Endodermal cell (in vitro differentiated cells): ENCODE data around the gene USP2. TPM values are rescaled to one million over a fixed set of nuclear protein-coding genes. Genes with fewer than 3 reads are reported as not detected.

Experiments used
- DNase-seq: peaks from one replicate; pipeline ENCODE4 v3.0.0-alpha.2; 2017
- H3K27ac ChIP-seq: 2 replicates; pipeline ENCODE4 v1.5.1; 2013; ENCODE audit warnings: mild to moderate bottlenecking, low read depth, low read length, moderate library complexity
- H3K27me3 ChIP-seq: 2 replicates; pipeline ENCODE4 v1.6.1; 2013; ENCODE audit warnings: mild to moderate bottlenecking, low read length, moderate library complexity; ENCODE audit not compliant: insufficient read depth, control insufficient read depth, poor library complexity, severe bottlenecking
- H3K36me3 ChIP-seq: 2 replicates; pipeline ENCODE4 v1.7.0; 2013; ENCODE audit warnings: mild to moderate bottlenecking, low read length, moderate library complexity; ENCODE audit not compliant: control insufficient read depth, insufficient read depth
- H3K4me1 ChIP-seq: one replicate; pipeline ENCODE4 v1.7.0; 2013; ENCODE audit warnings: low read length; ENCODE audit not compliant: control insufficient read depth, insufficient read depth
- H3K4me3 ChIP-seq: 2 replicates; pipeline ENCODE4 v1.5.1; 2013; ENCODE audit warnings: mild to moderate bottlenecking, low read length, moderate library complexity
- H3K9ac ChIP-seq: 2 replicates; pipeline ENCODE4 v1.6.1; 2013; ENCODE audit warnings: mild to moderate bottlenecking, low read length, moderate library complexity; ENCODE audit not compliant: poor library complexity, severe bottlenecking; ENCODE audit errors: extremely low read depth
- H3K9me3 ChIP-seq: 2 replicates; pipeline ENCODE4 v1.6.1; 2013; ENCODE audit warnings: mild to moderate bottlenecking, low read length, moderate library complexity; ENCODE audit not compliant: control insufficient read depth
- H3K27ac Mint-ChIP-seq: 2 replicates; pipeline ENCODE4 v1.8.0; 2020; ENCODE audit warnings: mixed read lengths
- H3K27me3 Mint-ChIP-seq: 2 replicates; pipeline ENCODE4 v1.8.0; 2021; ENCODE audit warnings: mild to moderate bottlenecking, mixed read lengths; ENCODE audit not compliant: insufficient read depth
- H3K36me3 Mint-ChIP-seq: 2 replicates; pipeline ENCODE4 v1.8.0; 2020; ENCODE audit warnings: low read depth, mixed read lengths
- H3K4me1 Mint-ChIP-seq: 2 replicates; pipeline ENCODE4 v1.8.0; 2020; ENCODE audit warnings: mixed read lengths
- H3K4me3 Mint-ChIP-seq: 2 replicates; pipeline ENCODE4 v1.8.0; 2020; ENCODE audit warnings: mild to moderate bottlenecking, moderate library complexity, mixed read lengths
- H3K9me3 Mint-ChIP-seq: 2 replicates; pipeline ENCODE4 v1.8.0; 2020; ENCODE audit warnings: mild to moderate bottlenecking, mixed read lengths
- WGBS, 2 experiments: methylation state at CpG; one replicate each; pipeline versions ENCODE4 v1.1.5 to v1.1.7; 2013; ENCODE audit warnings: missing lambda C conversion rate in 2 of 2, mixed read lengths in 1 of 2; ENCODE audit not compliant: insufficient coverage in 1 of 2, insufficient read length in 1 of 2; 5-methylcytosine and 5-hydroxymethylcytosine counted together
- total RNA-seq, 2 donors: library from RNA; stranded (reverse); fragmentation: NEBNext Ultra II Directional in 1 of 2; extraction: Animal tissue kit (Norgen Biotek cat#: 25700) in 1 of 2; gene quantifications; 2 replicates in 1 of 2; 3 replicates in 1 of 2; pipeline ENCODE4 v1.2.1, GENCODE V29; 2021
- TF ChIP-seq, protein P1 (sequence below): fragments of 200-600 bp; sonication (generic); conservative IDR thresholded peaks from 2 replicates; pipeline ENCODE4 v1.5.0; 2021; ENCODE audit warnings: antibody characterized with exemption, mild to moderate bottlenecking

The USP2 gene
- total RNA-seq, 2 donors from 2014 or later, result 17.8 to 21.1 TPM

DNA sequence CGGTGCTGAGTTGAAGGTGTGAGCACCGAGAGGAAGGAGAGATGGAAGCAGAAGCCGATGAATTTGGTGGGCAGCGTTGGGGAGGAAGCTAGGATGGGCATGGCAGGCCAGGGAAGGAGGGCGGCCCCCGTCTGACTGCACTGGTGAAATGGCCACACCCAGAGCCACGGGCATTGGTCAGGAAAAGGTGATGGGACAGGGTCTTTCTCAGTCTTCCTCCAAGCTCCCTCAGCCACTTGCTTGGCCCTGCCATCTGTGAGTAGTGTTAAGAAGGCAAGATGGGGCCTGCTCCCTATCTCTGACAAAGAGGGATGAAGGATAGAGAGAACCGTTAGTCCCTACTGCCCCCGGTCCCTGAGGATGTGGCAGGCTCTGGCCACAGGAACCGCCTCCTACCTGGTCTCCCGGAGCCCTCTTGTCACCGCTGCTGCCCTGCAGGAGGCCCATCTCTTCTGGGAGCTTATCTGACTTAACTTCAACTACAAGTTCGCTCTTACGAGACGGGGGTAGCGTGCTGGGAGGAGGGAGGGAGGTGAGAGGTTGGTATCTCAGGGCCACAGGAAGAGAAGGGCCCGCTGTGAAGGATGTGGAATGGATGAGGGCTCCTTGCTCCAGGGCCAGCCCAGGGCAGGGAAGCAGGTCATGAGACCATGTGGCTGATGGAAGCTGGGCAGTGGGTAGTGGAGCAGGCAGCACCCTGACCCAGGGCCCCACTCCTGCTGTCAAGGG is 71.4 kb downstream of the USP2 start:
- no peaks in the 10 kb centered on the region for H3K4me1 ChIP-seq
- H3K27ac ChIP-seq, result no peak overlapping the region
- 72 to 94% methylated on average over 10 to 16 of the region's 17 CpGs for WGBS, 2 experiments
- Mint-ChIP-seq H3K27ac (peak overlapping the region; percentile 15), H3K4me3 (no peak overlapping the region), H3K4me1 (peaks cover 9% of the 10 kb centered on the region), H3K36me3 (peaks cover 37% of the 10 kb centered on the region), H3K9me3 (no peaks in the 10 kb centered on the region), H3K27me3 (peaks cover 9% of the 10 kb centered on the region)
- no peak overlapping the region for H3K4me3 ChIP-seq
- DNase-seq, result peak; percentile 81
- no peak overlapping the region for H3K9ac ChIP-seq
- H3K9me3 ChIP-seq, result no peaks in the 10 kb centered on the region
- peaks cover 28% of the 10 kb centered on the region for H3K36me3 ChIP-seq
- TF ChIP-seq, protein P1, sequence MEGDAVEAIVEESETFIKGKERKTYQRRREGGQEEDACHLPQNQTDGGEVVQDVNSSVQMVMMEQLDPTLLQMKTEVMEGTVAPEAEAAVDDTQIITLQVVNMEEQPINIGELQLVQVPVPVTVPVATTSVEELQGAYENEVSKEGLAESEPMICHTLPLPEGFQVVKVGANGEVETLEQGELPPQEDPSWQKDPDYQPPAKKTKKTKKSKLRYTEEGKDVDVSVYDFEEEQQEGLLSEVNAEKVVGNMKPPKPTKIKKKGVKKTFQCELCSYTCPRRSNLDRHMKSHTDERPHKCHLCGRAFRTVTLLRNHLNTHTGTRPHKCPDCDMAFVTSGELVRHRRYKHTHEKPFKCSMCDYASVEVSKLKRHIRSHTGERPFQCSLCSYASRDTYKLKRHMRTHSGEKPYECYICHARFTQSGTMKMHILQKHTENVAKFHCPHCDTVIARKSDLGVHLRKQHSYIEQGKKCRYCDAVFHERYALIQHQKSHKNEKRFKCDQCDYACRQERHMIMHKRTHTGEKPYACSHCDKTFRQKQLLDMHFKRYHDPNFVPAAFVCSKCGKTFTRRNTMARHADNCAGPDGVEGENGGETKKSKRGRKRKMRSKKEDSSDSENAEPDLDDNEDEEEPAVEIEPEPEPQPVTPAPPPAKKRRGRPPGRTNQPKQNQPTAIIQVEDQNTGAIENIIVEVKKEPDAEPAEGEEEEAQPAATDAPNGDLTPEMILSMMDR, result no peak
- peaks cover under 1% of the 10 kb centered on the region for H3K27me3 ChIP-seq

DNA sequence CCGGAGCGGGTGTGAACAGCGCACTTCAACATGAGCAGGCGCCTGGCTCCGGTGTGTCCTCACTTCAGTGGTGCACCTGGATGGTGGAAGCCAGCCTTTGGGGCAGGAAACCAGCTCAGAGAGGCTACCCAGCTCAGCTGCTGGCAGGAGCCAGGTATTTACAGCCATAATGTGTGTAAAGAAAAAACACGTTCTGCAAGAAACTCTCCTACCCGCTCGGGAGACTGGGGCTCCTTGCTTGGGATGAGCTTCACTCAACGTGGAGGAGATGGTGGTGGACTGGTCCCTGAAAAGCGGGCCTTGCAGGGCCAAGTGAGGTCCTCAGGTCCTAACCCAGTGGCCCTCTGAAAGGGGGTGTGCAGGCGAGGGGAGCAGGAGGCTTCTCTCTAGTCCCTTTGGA is 72.1 kb downstream of the USP2 start:
- H3K27ac Mint-ChIP-seq, result peak overlapping the region; percentile 15
- no peak overlapping the region for H3K4me3 Mint-ChIP-seq

DNA sequence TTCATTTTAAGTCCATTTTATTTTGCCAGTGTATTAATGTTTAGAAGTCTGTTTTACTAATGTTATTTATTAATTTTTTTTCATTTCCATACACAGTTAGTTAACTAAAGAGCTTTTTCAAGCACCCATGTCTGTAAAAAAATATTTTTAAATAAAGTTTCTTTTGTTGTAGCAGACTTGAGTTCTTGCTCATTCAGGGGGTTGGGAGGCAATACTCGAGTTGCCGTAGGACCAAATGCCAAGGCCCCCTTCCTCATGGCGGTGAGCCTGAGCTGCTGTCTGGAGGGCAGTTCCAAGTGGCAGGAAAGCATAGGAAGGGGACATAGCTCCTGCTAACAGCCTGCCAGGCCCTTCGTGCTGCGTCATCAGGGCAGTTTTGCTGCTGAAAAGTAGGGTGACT is 73.5 kb downstream of the USP2 start:
- DNase-seq, result no peak
- 85 to 86% methylated on average over 4 to 5 of the region's 5 CpGs for WGBS, 2 experiments
- H3K36me3 Mint-ChIP-seq, result peaks cover 38% of the 10 kb centered on the region
- no peaks in the 10 kb centered on the region for H3K9me3 Mint-ChIP-seq
- no peak overlapping the region for H3K27ac Mint-ChIP-seq
- H3K27ac ChIP-seq, result no peak overlapping the region
- no peaks in the 10 kb centered on the region for H3K27me3 Mint-ChIP-seq
- no peak overlapping the region for H3K9ac ChIP-seq
- no peak overlapping the region for H3K4me3 Mint-ChIP-seq
- H3K36me3 ChIP-seq, result peaks cover 31% of the 10 kb centered on the region
- H3K27me3 ChIP-seq, result no peaks in the 10 kb centered on the region
- no peaks in the 10 kb centered on the region for H3K9me3 ChIP-seq
- TF ChIP-seq, protein P1, result no peak
- H3K4me1 Mint-ChIP-seq, result peaks cover 9% of the 10 kb centered on the region
- no peak overlapping the region for H3K4me3 ChIP-seq
- no peaks in the 10 kb centered on the region for H3K4me1 ChIP-seq

More for the DNA sequence above, 72.1 kb downstream of the USP2 start:
- no peaks in the 10 kb centered on the region for H3K27me3 ChIP-seq
- no peak overlapping the region for H3K9ac ChIP-seq
- H3K4me3 ChIP-seq, result no peak overlapping the region
- no peak overlapping the region for H3K27ac ChIP-seq
- peaks cover 9% of the 10 kb centered on the region for H3K4me1 Mint-ChIP-seq
- TF ChIP-seq, protein P1, result no peak
- DNase-seq, result no peak
- 94 to 96% methylated on average over 8 to 11 of the region's 11 CpGs for WGBS, 2 experiments
- H3K9me3 Mint-ChIP-seq, result no peaks in the 10 kb centered on the region
- peaks cover 36% of the 10 kb centered on the region for H3K36me3 Mint-ChIP-seq
- H3K27me3 Mint-ChIP-seq, result peaks cover 3% of the 10 kb centered on the region
- no peaks in the 10 kb centered on the region for H3K4me1 ChIP-seq
- no peaks in the 10 kb centered on the region for H3K9me3 ChIP-seq
- peaks cover 28% of the 10 kb centered on the region for H3K36me3 ChIP-seq
